Stimulated activated effector memory CD8-positive, alpha-beta T cell treated with anti-CD3 and anti-CD28 coated beads, Interleukin-12 subunit alpha, Interleukin-12 subunit beta, amount 100 ng/mL, for 72 hours (primary cell): ENCODE data around the gene PDE8A.
A peak's percentile ranks its signal among the peaks of the same experiment; 100 is the strongest.

Source experiments
- ATAC-seq: fragments of 150-1000 bp; cut with Tn5 transposase; 2 replicates; pipeline ENCODE4 v1.10.0; 2021
- DNase-seq, 2 donors: peaks; one replicate each; pipeline ENCODE4 v3.0.0; 2021 to 2022; ENCODE audit warnings: low spot score in 2 of 2
- H3K27ac Mint-ChIP-seq: one replicate; pipeline ENCODE4 v1.8.0; 2022; ENCODE audit warnings: mild to moderate bottlenecking, mixed read lengths
- H3K36me3 Mint-ChIP-seq: one replicate; pipeline ENCODE4 v1.8.0; 2022; ENCODE audit warnings: mild to moderate bottlenecking, mixed read lengths
- H3K4me1 Mint-ChIP-seq: one replicate; pipeline ENCODE4 v1.8.0; 2022; ENCODE audit warnings: mixed read lengths
- H3K4me3 Mint-ChIP-seq: one replicate; pipeline ENCODE4 v1.8.0; 2022; ENCODE audit warnings: mild to moderate bottlenecking, mixed read lengths
- H3K9me3 Mint-ChIP-seq: one replicate; pipeline ENCODE4 v1.8.0; 2022; ENCODE audit warnings: mixed read lengths

PDE8A gene

GRCh38 chr15:84953136-84953535 lies 28.5 kb upstream of the PDE8A start:
- no peaks in the 10 kb centered on the region for H3K36me3 Mint-ChIP-seq
- no peaks in the 10 kb centered on the region for H3K9me3 Mint-ChIP-seq
- no peak overlapping the region for H3K27ac Mint-ChIP-seq
- DNase-seq (no peak), ATAC-seq (no peak)
- peaks cover 8% of the 10 kb centered on the region for H3K4me1 Mint-ChIP-seq
- H3K4me3 Mint-ChIP-seq: no peak overlapping the region

GRCh38 chr15:84953726-84954125 lies 27.9 kb upstream of the PDE8A start:
- Mint-ChIP-seq H3K36me3 (no peaks in the 10 kb centered on the region), H3K4me3 (no peak overlapping the region), H3K4me1 (peaks cover 8% of the 10 kb centered on the region), H3K27ac (no peak overlapping the region), H3K9me3 (no peaks in the 10 kb centered on the region)
- DNase-seq (no peak), ATAC-seq (no peak)

GRCh38 chr15:84955089-84955848 lies 26.4 kb upstream of the PDE8A start:
- Mint-ChIP-seq H3K9me3 (no peaks in the 10 kb centered on the region), H3K4me1 (peaks cover 8% of the 10 kb centered on the region), H3K36me3 (peaks cover 4% of the 10 kb centered on the region), H3K27ac (no peak overlapping the region), H3K4me3 (no peak overlapping the region)
- peak; percentile 64 for ATAC-seq
- DNase-seq: no peak

GRCh38 chr15:84956199-84956598 lies 25.5 kb upstream of the PDE8A start:
- Mint-ChIP-seq H3K36me3 (peaks cover 4% of the 10 kb centered on the region), H3K27ac (no peak overlapping the region)

GRCh38 chr15:84960391-84961113 lies 21.1 kb upstream of the PDE8A start:
- no peaks in the 10 kb centered on the region for H3K9me3 Mint-ChIP-seq
- H3K4me3 Mint-ChIP-seq: no peak overlapping the region
- DNase-seq: no peak
- no peak overlapping the region for H3K27ac Mint-ChIP-seq
- peaks cover 8% of the 10 kb centered on the region for H3K4me1 Mint-ChIP-seq
- H3K36me3 Mint-ChIP-seq: peaks cover 4% of the 10 kb centered on the region
- no peak for ATAC-seq

More at GRCh38 chr15:84956199-84956598, 25.5 kb upstream of the PDE8A start:
- DNase-seq (no peak), ATAC-seq (no peak)
- no peak overlapping the region for H3K4me3 Mint-ChIP-seq
- peaks cover 8% of the 10 kb centered on the region for H3K4me1 Mint-ChIP-seq
- H3K9me3 Mint-ChIP-seq: no peaks in the 10 kb centered on the region

GRCh38 chr15:84961114-84961452 lies 20.6 kb upstream of the PDE8A start:
- H3K4me1 Mint-ChIP-seq: peaks cover 3% of the 10 kb centered on the region
- H3K9me3 Mint-ChIP-seq: no peaks in the 10 kb centered on the region
- DNase-seq (no peak), ATAC-seq (no peak)
- no peak overlapping the region for H3K27ac Mint-ChIP-seq
- H3K36me3 Mint-ChIP-seq: peaks cover 4% of the 10 kb centered on the region
- H3K4me3 Mint-ChIP-seq: no peak overlapping the region

GRCh38 chr15:84961707-84962106 lies 19.9 kb upstream of the PDE8A start:
- H3K27ac Mint-ChIP-seq: no peak overlapping the region
- H3K4me3 Mint-ChIP-seq: no peak overlapping the region
- H3K4me1 Mint-ChIP-seq: no peaks in the 10 kb centered on the region
- no peaks in the 10 kb centered on the region for H3K9me3 Mint-ChIP-seq
- H3K36me3 Mint-ChIP-seq: peaks cover 4% of the 10 kb centered on the region
- DNase-seq (no peak), ATAC-seq (no peak)

- Mint-ChIP-seq H3K9me3 (no peaks in the 10 kb centered on the region), H3K4me3 (no peak overlapping the region), H3K36me3 (peaks cover 4% of the 10 kb centered on the region), H3K4me1 (no peaks in the 10 kb centered on the region), H3K27ac (no peak overlapping the region)
- DNase-seq: no peak
- no peak for ATAC-seq
Observed at GRCh38 chr15:84962955-84963354, 18.7 kb upstream of the PDE8A start.

GRCh38 chr15:84967380-84967779 lies 14.3 kb upstream of the PDE8A start:
- Mint-ChIP-seq H3K9me3 (no peaks in the 10 kb centered on the region), H3K4me1 (no peaks in the 10 kb centered on the region), H3K36me3 (no peaks in the 10 kb centered on the region), H3K27ac (no peak overlapping the region), H3K4me3 (no peak overlapping the region)
- DNase-seq: no peak
- ATAC-seq: no peak

GRCh38 chr15:84968301-84968700 lies 13.4 kb upstream of the PDE8A start:
- Mint-ChIP-seq H3K27ac (no peak overlapping the region), H3K4me1 (no peaks in the 10 kb centered on the region), H3K36me3 (no peaks in the 10 kb centered on the region), H3K4me3 (no peak overlapping the region), H3K9me3 (no peaks in the 10 kb centered on the region)
- ATAC-seq (no peak), DNase-seq (no peak)

GRCh38 chr15:84969257-84969656 lies 12.4 kb upstream of the PDE8A start:
- H3K4me3 Mint-ChIP-seq: no peak overlapping the region
- no peaks in the 10 kb centered on the region for H3K4me1 Mint-ChIP-seq
- no peaks in the 10 kb centered on the region for H3K36me3 Mint-ChIP-seq
- no peak for ATAC-seq
- DNase-seq: no peak
- H3K27ac Mint-ChIP-seq: no peak overlapping the region
- H3K9me3 Mint-ChIP-seq: no peaks in the 10 kb centered on the region

- no peak for DNase-seq
- H3K4me1 Mint-ChIP-seq: no peaks in the 10 kb centered on the region
- no peaks in the 10 kb centered on the region for H3K36me3 Mint-ChIP-seq
- H3K9me3 Mint-ChIP-seq: no peaks in the 10 kb centered on the region
- H3K27ac Mint-ChIP-seq: no peak overlapping the region
- ATAC-seq: no peak
- H3K4me3 Mint-ChIP-seq: no peak overlapping the region
Observed at GRCh38 chr15:84970843-84971242, 10.8 kb upstream of the PDE8A start.

GRCh38 chr15:84973492-84974460 lies 7.9 kb upstream of the PDE8A start:
- Mint-ChIP-seq H3K9me3 (no peaks in the 10 kb centered on the region), H3K36me3 (no peaks in the 10 kb centered on the region), H3K27ac (no peak overlapping the region), H3K4me1 (no peaks in the 10 kb centered on the region), H3K4me3 (no peak overlapping the region)
- no peak for DNase-seq
- ATAC-seq: no peak

- Mint-ChIP-seq H3K36me3 (peaks cover 6% of the 10 kb centered on the region), H3K4me1 (peaks cover 7% of the 10 kb centered on the region), H3K9me3 (no peaks in the 10 kb centered on the region), H3K27ac (no peak overlapping the region), H3K4me3 (no peak overlapping the region)
- ATAC-seq (no peak), DNase-seq (no peak)
Observed at GRCh38 chr15:84975871-84976351, 5.7 kb upstream of the PDE8A start.

GRCh38 chr15:84976746-84977345 lies 4.8 kb upstream of the PDE8A start:
- H3K4me3 Mint-ChIP-seq: no peak overlapping the region
- ATAC-seq: no peak
- H3K4me1 Mint-ChIP-seq: peaks cover 7% of the 10 kb centered on the region
- no peak for DNase-seq
- peaks cover 6% of the 10 kb centered on the region for H3K36me3 Mint-ChIP-seq
- H3K27ac Mint-ChIP-seq: no peak overlapping the region
- H3K9me3 Mint-ChIP-seq: no peaks in the 10 kb centered on the region
